Stimulated activated CD4-positive, alpha-beta T cell treated with anti-CD3 and anti-CD28 coated beads, TNF-alpha, amount 100 ng/mL, for 24 hours (primary cell): ENCODE data around the gene CHCHD3.
"Not testable (repeated sequence)": the region's sequence is repeated elsewhere in the genome, so short reads cannot be mapped to it uniquely, and the experiment has no call there.

Source experiments
- DNase-seq, 3 experiments: peaks; one replicate each; pipeline ENCODE4 v3.0.0-alpha.2; 2020; ENCODE audit warnings: low read depth in 3 of 3

CHCHD3 gene

GRCh38 chr7:133044722-133045473, 37.0 kb downstream of the CHCHD3 start:
- no peak for DNase-seq

GRCh38 chr7:133040674-133041073, 41.2 kb downstream of the CHCHD3 start:
- no peak for DNase-seq

- no peak for DNase-seq
Observed at GRCh38 chr7:133040178-133040577, 41.7 kb downstream of the CHCHD3 start.

GRCh38 chr7:133039614-133040013, 42.3 kb downstream of the CHCHD3 start:
- DNase-seq: no peak

- DNase-seq: no peak
Observed at GRCh38 chr7:133036289-133036688, 45.6 kb downstream of the CHCHD3 start.

GRCh38 chr7:133035240-133035639, 46.6 kb downstream of the CHCHD3 start:
- DNase-seq: not testable (repeated sequence)

- no peak for DNase-seq
Observed at GRCh38 chr7:133030346-133030745, 51.5 kb downstream of the CHCHD3 start.

GRCh38 chr7:133029463-133029862, 52.4 kb downstream of the CHCHD3 start:
- DNase-seq: no peak

GRCh38 chr7:133027397-133027796, 54.5 kb downstream of the CHCHD3 start:
- no peak for DNase-seq

GRCh38 chr7:133026210-133026859, 55.6 kb downstream of the CHCHD3 start:
- DNase-seq: no peak

GRCh38 chr7:133025056-133025455, 56.8 kb downstream of the CHCHD3 start:
- no peak for DNase-seq

GRCh38 chr7:133024596-133024995, 57.3 kb downstream of the CHCHD3 start:
- no peak for DNase-seq

GRCh38 chr7:133023370-133024071, 58.4 kb downstream of the CHCHD3 start:
- DNase-seq: no peak

GRCh38 chr7:133022661-133023060, 59.2 kb downstream of the CHCHD3 start:
- no peak for DNase-seq

GRCh38 chr7:133021196-133021595, 60.7 kb downstream of the CHCHD3 start:
- no peak for DNase-seq

- DNase-seq: no peak
Observed at GRCh38 chr7:133020496-133020895, 61.4 kb downstream of the CHCHD3 start.

- DNase-seq: no peak
Observed at GRCh38 chr7:133019590-133019989, 62.3 kb downstream of the CHCHD3 start.

- DNase-seq: no peak
Observed at GRCh38 chr7:133016604-133017003, 65.3 kb downstream of the CHCHD3 start.

- no peak for DNase-seq
Observed at GRCh38 chr7:133015888-133016287, 66.0 kb downstream of the CHCHD3 start.

GRCh38 chr7:133011746-133012145, 70.1 kb downstream of the CHCHD3 start:
- DNase-seq: no peak

GRCh38 chr7:133009426-133010252, 72.3 kb downstream of the CHCHD3 start:
- no peak for DNase-seq

GRCh38 chr7:133007961-133008360, 73.9 kb downstream of the CHCHD3 start:
- DNase-seq: no peak
